ENCODE data around the gene CASZ1. TPM values are rescaled to one million over a fixed set of nuclear protein-coding genes. Genes with fewer than 3 reads are reported as not detected.

Gene CASZ1
- total and polyA plus RNA-seq, 9 donors, result 2.4 to 15.7 (median 4.0) TPM

GRCh38 chr1:10681296-10682107, 114.9 kb downstream of the CASZ1 start:
- no peak overlapping the region for H3K4me3 ChIP-seq
- H3K4me1 ChIP-seq (ENCODE audit: insufficient read depth), result peaks cover 16% of the 10 kb centered on the region
- TF ChIP-seq CTCF (IDR thresholded peaks at IDR 0.05) (no peak), POLR2A (IDR thresholded peaks at IDR 0.05) (no peak), EP300 (IDR thresholded peaks at IDR 0.05) (no peak)
- H3K9me3 ChIP-seq, result no peaks in the 10 kb centered on the region
- no peaks in the 10 kb centered on the region for H3K27me3 ChIP-seq
- no peak for DNase-seq
- 89 to 94% (median 92%) methylated on average over 18 of the region's 18 CpGs for WGBS, 3 donors
- H3K27ac ChIP-seq, result no peak overlapping the region
- no peaks in the 10 kb centered on the region for H3K36me3 ChIP-seq
- intact Hi-C loops (cut with DNase I), result loop anchor here in 1 of 4 donors (10.0 kb wide), 1 partner anchor 147 kb away; no protein-coding TSS in a partner anchor

- Histone ChIP-seq H3K27me3 (no peaks in the 10 kb centered on the region), H3K4me1 (ENCODE audit: insufficient read depth) (peaks cover 8% of the 10 kb centered on the region), H3K4me3 (no peak overlapping the region), H3K36me3 (no peaks in the 10 kb centered on the region), H3K9me3 (no peaks in the 10 kb centered on the region), H3K27ac (no peak overlapping the region)
- TF ChIP-seq EP300 (IDR thresholded peaks at IDR 0.05) (no peak), CTCF (IDR thresholded peaks at IDR 0.05) (no peak), POLR2A (IDR thresholded peaks at IDR 0.05) (no peak)
- no peak for DNase-seq
- intact Hi-C loops (cut with DNase I), result loop anchor here in 1 of 4 donors (10.0 kb wide), 1 partner anchor 146 kb away; no protein-coding TSS in a partner anchor
- WGBS, 3 donors, result 87 to 93% (median 92%) methylated on average over 11 of the region's 11 CpGs
Observed at GRCh38 chr1:10680487-10680886, 116.0 kb downstream of the CASZ1 start.

DNA sequence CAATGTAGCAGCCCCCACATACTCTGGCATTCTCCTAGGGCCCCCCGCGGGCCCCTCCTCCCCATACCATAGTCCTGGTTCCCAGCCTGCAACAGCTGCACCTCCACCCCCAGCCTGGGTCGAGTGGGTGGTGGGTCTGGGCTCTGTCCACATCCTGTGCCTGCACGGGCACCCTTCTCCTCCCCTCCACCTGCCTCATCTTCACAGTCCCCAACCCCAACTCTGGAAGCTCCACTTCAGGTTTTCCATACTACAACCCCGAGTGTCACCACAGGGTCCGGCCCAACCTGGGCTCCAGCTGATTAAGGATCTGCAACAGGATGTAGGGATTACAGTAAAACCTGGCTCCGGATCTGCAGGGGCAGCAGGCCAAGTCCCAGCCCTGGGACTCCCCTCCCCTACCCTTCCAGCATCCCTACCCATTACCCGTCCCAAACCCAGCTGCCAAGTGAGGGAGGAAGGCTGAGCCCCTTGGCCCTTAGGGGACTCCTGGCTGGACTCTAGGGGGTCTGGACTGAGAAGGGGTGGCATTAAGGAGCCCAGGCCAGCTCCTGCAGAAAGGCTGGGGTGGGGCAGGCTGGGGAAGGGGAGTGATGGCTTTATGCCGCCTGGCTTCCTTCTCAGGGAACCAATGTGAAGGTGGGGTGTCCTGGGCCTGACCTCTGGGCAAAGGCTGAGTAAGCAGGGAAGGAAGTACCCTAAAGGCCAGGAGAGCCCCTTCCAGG, 116.8 kb downstream of the CASZ1 start:
- Histone ChIP-seq H3K4me1 (ENCODE audit: insufficient read depth) (peaks cover 7% of the 10 kb centered on the region), H3K27me3 (no peaks in the 10 kb centered on the region), H3K36me3 (no peaks in the 10 kb centered on the region), H3K27ac (no peak overlapping the region), H3K4me3 (no peak overlapping the region), H3K9me3 (no peaks in the 10 kb centered on the region)
- TF ChIP-seq POLR2A (IDR thresholded peaks at IDR 0.05) (no peak), EP300 (IDR thresholded peaks at IDR 0.05) (no peak), CTCF (IDR thresholded peaks at IDR 0.05) (no peak)
- intact Hi-C loops (cut with DNase I), result loop anchor here in 1 of 4 donors (10.0 kb wide), 1 partner anchor 145 kb away; no protein-coding TSS in a partner anchor
- DNase-seq, result no peak
- WGBS, 3 donors, result 42 to 65% (median 44%) methylated on average over 9 of the region's 9 CpGs

DNA sequence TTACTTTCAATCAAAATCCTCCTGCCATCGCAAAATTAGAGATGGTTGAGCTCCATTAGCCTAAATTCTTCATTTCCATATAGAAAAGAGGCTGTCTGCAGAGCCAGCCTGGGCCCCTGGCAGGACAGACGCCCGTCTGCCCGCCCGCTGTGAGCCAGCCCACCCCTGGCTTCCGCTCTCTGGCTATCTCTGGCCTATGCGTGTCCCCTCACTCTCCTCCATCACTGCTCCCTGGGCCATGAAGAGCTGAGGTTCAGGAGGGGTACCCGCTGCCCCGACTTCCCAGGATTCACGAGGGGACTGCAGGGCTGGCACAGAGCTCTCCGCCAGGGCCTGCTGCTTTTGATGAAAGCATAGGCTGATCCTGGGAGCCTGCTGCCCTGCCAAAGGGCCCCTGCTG, 117.6 kb downstream of the CASZ1 start:
- TF ChIP-seq CTCF (IDR thresholded peaks at IDR 0.05), result no peak
- TF ChIP-seq POLR2A (IDR thresholded peaks at IDR 0.05), result no peak
- no peak for TF ChIP-seq EP300 (IDR thresholded peaks at IDR 0.05)
- 89 to 97% (median 94%) methylated on average over 11 of the region's 11 CpGs for WGBS, 3 donors
- no peak for DNase-seq
- Histone ChIP-seq H3K9me3 (no peaks in the 10 kb centered on the region), H3K27me3 (no peaks in the 10 kb centered on the region), H3K4me1 (ENCODE audit: insufficient read depth) (peaks cover 7% of the 10 kb centered on the region), H3K36me3 (no peaks in the 10 kb centered on the region), H3K4me3 (no peak overlapping the region), H3K27ac (no peak overlapping the region)
- intact Hi-C loops (cut with DNase I), result no loop called here
